Measurements from ENCODE around the gene ME3. TPM values are rescaled to one million over a fixed set of nuclear protein-coding genes. Genes with fewer than 3 reads are reported as not detected.
A peak's percentile ranks its signal among the peaks of the same experiment; 100 is the strongest.

Gene ME3
- total RNA-seq, 3 donors from 2014 or later (not counting 1 experiment from before 2014, with no cell fraction given): 5.2 to 7.5 (median 6.9) TPM

- no peaks in the 10 kb centered on the region for H3K9me3 ChIP-seq (ENCODE audit: control insufficient read depth, insufficient read depth, low read length)
- DNase-seq: no peak
- H3K27ac Mint-ChIP-seq: no peak overlapping the region
- WGBS (ENCODE audit: insufficient coverage): 67% methylated on average over 1 of the region's 1 CpG
- no peaks in the 10 kb centered on the region for H3K27me3 ChIP-seq (ENCODE audit: control insufficient read depth, insufficient read depth, low read length)
- no peak overlapping the region for H3K4me3 ChIP-seq (ENCODE audit: low read length)
- peaks cover 15% of the 10 kb centered on the region for H3K4me1 ChIP-seq (ENCODE audit: control insufficient read depth, insufficient read depth, low read length)
- H3K9me3 Mint-ChIP-seq: no peaks in the 10 kb centered on the region
- TF ChIP-seq CTCF (IDR thresholded peaks at IDR 0.05): no peak
- peaks cover 6 to 8% of the 10 kb centered on the region in 2 donors for H3K27me3 Mint-ChIP-seq (ENCODE audit: low read depth in 2 of 2)
- H3K36me3 ChIP-seq (ENCODE audit: control insufficient read depth, insufficient read depth, low read length): no peaks in the 10 kb centered on the region
- H3K4me1 Mint-ChIP-seq: no peaks in the 10 kb centered on the region
- H3K36me3 Mint-ChIP-seq: no peaks in the 10 kb centered on the region
- no peak overlapping the region for H3K27ac ChIP-seq (ENCODE audit: low read length)
- ATAC-seq: peak in 2 of 3 donors; percentile 46 to 67
- H3K4me3 Mint-ChIP-seq: no peak overlapping the region
- intact Hi-C loops (cut with micrococcal nuclease): loop anchor here (1.0 kb wide), 1 partner anchor 17 kb away; no protein-coding TSS in a partner anchor
Observed at GRCh38 chr11:86513138-86513537, 159.3 kb downstream of the ME3 start.

- no peak for TF ChIP-seq CTCF (IDR thresholded peaks at IDR 0.05)
- ATAC-seq (peak in 1 of 3 donors; percentile 21), DNase-seq (no peak)
- Mint-ChIP-seq H3K27ac (no peak overlapping the region), H3K4me3 (no peak overlapping the region), H3K36me3 (no peaks in the 10 kb centered on the region), H3K9me3 (no peaks in the 10 kb centered on the region), H3K4me1 (no peaks in the 10 kb centered on the region), H3K27me3 (ENCODE audit: low read depth in 2 of 2) (peaks cover 9 to 14% of the 10 kb centered on the region in 2 donors)
- intact Hi-C loops (cut with micrococcal nuclease): no loop called here
- Histone ChIP-seq H3K4me1 (ENCODE audit: control insufficient read depth, insufficient read depth, low read length) (peaks cover 15% of the 10 kb centered on the region), H3K36me3 (ENCODE audit: control insufficient read depth, insufficient read depth, low read length) (no peaks in the 10 kb centered on the region), H3K4me3 (ENCODE audit: low read length) (no peak overlapping the region), H3K9me3 (ENCODE audit: control insufficient read depth, insufficient read depth, low read length) (no peaks in the 10 kb centered on the region), H3K27ac (ENCODE audit: low read length) (no peak overlapping the region), H3K27me3 (ENCODE audit: control insufficient read depth, insufficient read depth, low read length) (no peaks in the 10 kb centered on the region)
- WGBS (ENCODE audit: insufficient coverage): 62% methylated on average over 3 of the region's 3 CpGs
Observed at GRCh38 chr11:86511086-86511551, 161.3 kb downstream of the ME3 start.

DNA sequence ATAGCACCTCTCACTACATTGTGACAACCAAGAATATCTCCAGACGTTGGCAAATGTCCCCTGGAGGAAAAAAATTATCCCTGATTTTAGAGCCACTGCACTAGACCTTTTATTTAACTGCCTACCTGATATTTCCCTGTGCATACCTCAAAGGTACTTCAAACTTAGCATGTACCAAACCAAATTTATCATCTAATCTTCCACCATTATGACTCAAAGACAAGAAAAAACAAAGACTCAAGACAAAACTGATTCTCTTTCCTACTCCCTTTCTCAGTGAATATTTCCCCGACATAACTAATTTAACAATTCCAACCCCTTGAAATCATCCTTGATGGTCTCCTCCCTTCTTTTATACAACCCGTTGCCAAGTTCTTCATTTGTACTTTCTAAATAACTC, 161.7 kb downstream of the ME3 start:
- Mint-ChIP-seq H3K9me3 (no peaks in the 10 kb centered on the region), H3K27me3 (ENCODE audit: low read depth in 2 of 2) (peaks cover 13 to 16% of the 10 kb centered on the region in 2 donors), H3K4me1 (no peaks in the 10 kb centered on the region), H3K27ac (no peak overlapping the region), H3K4me3 (no peak overlapping the region), H3K36me3 (no peaks in the 10 kb centered on the region)
- intact Hi-C loops (cut with micrococcal nuclease): no loop called here
- H3K9me3 ChIP-seq (ENCODE audit: control insufficient read depth, insufficient read depth, low read length): no peaks in the 10 kb centered on the region
- DNase-seq (no peak), ATAC-seq (no peak)
- H3K4me3 ChIP-seq (ENCODE audit: low read length): no peak overlapping the region
- TF ChIP-seq CTCF (IDR thresholded peaks at IDR 0.05): no peak
- H3K27ac ChIP-seq (ENCODE audit: low read length): no peak overlapping the region
- 76% methylated on average over 3 of the region's 3 CpGs for WGBS (ENCODE audit: insufficient coverage)
- H3K27me3 ChIP-seq (ENCODE audit: control insufficient read depth, insufficient read depth, low read length): no peaks in the 10 kb centered on the region
- H3K4me1 ChIP-seq (ENCODE audit: control insufficient read depth, insufficient read depth, low read length): peaks cover 18% of the 10 kb centered on the region
- H3K36me3 ChIP-seq (ENCODE audit: control insufficient read depth, insufficient read depth, low read length): no peaks in the 10 kb centered on the region

- no peak overlapping the region for H3K27ac Mint-ChIP-seq
- WGBS (ENCODE audit: insufficient coverage): 98% methylated on average over 2 of the region's 2 CpGs
- no peak for DNase-seq
- no peak for TF ChIP-seq CTCF (IDR thresholded peaks at IDR 0.05)
- intact Hi-C loops (cut with micrococcal nuclease): no loop called here
- H3K9me3 Mint-ChIP-seq: no peaks in the 10 kb centered on the region
- Histone ChIP-seq H3K9me3 (ENCODE audit: control insufficient read depth, insufficient read depth, low read length) (no peaks in the 10 kb centered on the region), H3K36me3 (ENCODE audit: control insufficient read depth, insufficient read depth, low read length) (no peaks in the 10 kb centered on the region), H3K27ac (ENCODE audit: low read length) (no peak overlapping the region), H3K4me1 (ENCODE audit: control insufficient read depth, insufficient read depth, low read length) (peaks cover 21% of the 10 kb centered on the region), H3K4me3 (ENCODE audit: low read length) (no peak overlapping the region), H3K27me3 (ENCODE audit: control insufficient read depth, insufficient read depth, low read length) (no peaks in the 10 kb centered on the region)
- H3K36me3 Mint-ChIP-seq: no peaks in the 10 kb centered on the region
- no peak for ATAC-seq
- no peaks in the 10 kb centered on the region for H3K4me1 Mint-ChIP-seq
- H3K4me3 Mint-ChIP-seq: no peak overlapping the region
- H3K27me3 Mint-ChIP-seq (ENCODE audit: low read depth in 2 of 2): peaks cover 13% of the 10 kb centered on the region in 2 donors
Observed at GRCh38 chr11:86510097-86510496, 162.3 kb downstream of the ME3 start.
